HepG2 (cell line): ENCODE results near the gene CYSLTR2.

ENCODE experiments used
- CAMTA2 ChIP-seq: sonication (generic); formaldehyde crosslinking; IDR thresholded peaks from 2 replicates; pipeline ENCODE4 v1.4.0; 2020; ENCODE audit warnings: mild to moderate bottlenecking, missing genetic modification reagents, borderline replicate concordance
- CEBPB ChIP-seq: IDR thresholded peaks from 2 replicates; pipeline ENCODE4 v1.6.1; 2011; ENCODE audit warnings: low read depth, low read length, improper control_type of control experiment, borderline replicate concordance
- HNRNPUL1 ChIP-seq: fragments of 200-400 bp; formaldehyde crosslinking; IDR thresholded peaks from 2 replicates; pipeline ENCODE4 v1.6.1; 2017; ENCODE audit warnings: low read depth, mild to moderate bottlenecking, low read length, moderate library complexity
- HOXA5 ChIP-seq: sonication (generic); formaldehyde crosslinking; IDR thresholded peaks from 2 replicates; pipeline ENCODE4 v1.4.0; 2020; ENCODE audit warnings: missing genetic modification reagents
- MAZ ChIP-seq, 2 experiments: sonication (generic) in 1 of 2; formaldehyde crosslinking in 1 of 2; IDR thresholded peaks; 2 replicates each; pipeline versions ENCODE4 v1.5.0 to v1.6.1; 2012 to 2020; ENCODE audit warnings: low read depth in 2 of 2, mild to moderate bottlenecking in 2 of 2, borderline replicate concordance in 1 of 2, improper control_type of control experiment in 1 of 2, low read length in 1 of 2, missing genetic modification reagents in 1 of 2, moderate library complexity in 1 of 2
- NR3C1 ChIP-seq: sonication (generic); formaldehyde crosslinking; IDR thresholded peaks from 2 replicates; pipeline ENCODE4 v1.4.0; 2020; ENCODE audit warnings: missing genetic modification reagents
- THAP11 ChIP-seq: IDR thresholded peaks from 2 replicates; pipeline ENCODE4 v1.6.1; 2016; ENCODE audit warnings: missing biosample characterization, missing genetic modification reagents
- TRIM24 ChIP-seq: sonication (generic); formaldehyde crosslinking; IDR thresholded peaks from 2 replicates; pipeline ENCODE4 v1.8.0; 2022; ENCODE audit warnings: mild to moderate bottlenecking, missing genetic modification reagents
- ZNF138 ChIP-seq: sonication (generic); formaldehyde crosslinking; IDR thresholded peaks from 2 replicates; pipeline ENCODE4 v1.5.0; 2020; ENCODE audit warnings: mild to moderate bottlenecking, low read depth, missing genetic modification reagents
- ZNF629 ChIP-seq: sonication (generic); formaldehyde crosslinking; conservative IDR thresholded peaks from 2 replicates; pipeline ENCODE4 v1.5.0; 2020; ENCODE audit warnings: missing genetic modification reagents
- ZNF780A ChIP-seq: sonication (generic); formaldehyde crosslinking; IDR thresholded peaks from 2 replicates; pipeline ENCODE4 v1.8.0; 2022; ENCODE audit warnings: mild to moderate bottlenecking, missing genetic modification reagents, moderate library complexity
- TF ChIP-seq, protein P1 (sequence below): sonication (generic); formaldehyde crosslinking; IDR thresholded peaks from 2 replicates; pipeline ENCODE4 v1.4.0; 2020; ENCODE audit warnings: missing genetic modification reagents, mild to moderate bottlenecking, borderline replicate concordance
- TF ChIP-seq, protein P2 (sequence below): sonication (generic); formaldehyde crosslinking; IDR thresholded peaks from 2 replicates; pipeline ENCODE4 v1.5.0; 2020; ENCODE audit warnings: mild to moderate bottlenecking, missing genetic modification reagents, moderate library complexity

- TF ChIP-seq ZNF780A, result no peak
- no peak for TF ChIP-seq MAZ (IDR thresholded peaks at IDR 0.05; ENCODE audit: borderline replicate concordance, low read depth, low read length)
- TF ChIP-seq MAZ (CRISPR knock-in tag; IDR thresholded peaks at IDR 0.05; ENCODE audit: low read depth), result no peak
- no peak for TF ChIP-seq HOXA5 (CRISPR knock-in tag)
- TF ChIP-seq ZNF138, result no peak
- no peak for TF ChIP-seq HNRNPUL1
- TF ChIP-seq NR3C1 (CRISPR knock-in tag), result no peak
- no peak for TF ChIP-seq CAMTA2 (CRISPR knock-in tag)
- no peak for TF ChIP-seq CEBPB
- no peak for TF ChIP-seq TRIM24 (CRISPR knock-in tag)
- TF ChIP-seq ZNF629 (CRISPR knock-in tag), result no peak
- no peak for TF ChIP-seq THAP11 (CRISPR knock-in tag)
- TF ChIP-seq, protein P1, sequence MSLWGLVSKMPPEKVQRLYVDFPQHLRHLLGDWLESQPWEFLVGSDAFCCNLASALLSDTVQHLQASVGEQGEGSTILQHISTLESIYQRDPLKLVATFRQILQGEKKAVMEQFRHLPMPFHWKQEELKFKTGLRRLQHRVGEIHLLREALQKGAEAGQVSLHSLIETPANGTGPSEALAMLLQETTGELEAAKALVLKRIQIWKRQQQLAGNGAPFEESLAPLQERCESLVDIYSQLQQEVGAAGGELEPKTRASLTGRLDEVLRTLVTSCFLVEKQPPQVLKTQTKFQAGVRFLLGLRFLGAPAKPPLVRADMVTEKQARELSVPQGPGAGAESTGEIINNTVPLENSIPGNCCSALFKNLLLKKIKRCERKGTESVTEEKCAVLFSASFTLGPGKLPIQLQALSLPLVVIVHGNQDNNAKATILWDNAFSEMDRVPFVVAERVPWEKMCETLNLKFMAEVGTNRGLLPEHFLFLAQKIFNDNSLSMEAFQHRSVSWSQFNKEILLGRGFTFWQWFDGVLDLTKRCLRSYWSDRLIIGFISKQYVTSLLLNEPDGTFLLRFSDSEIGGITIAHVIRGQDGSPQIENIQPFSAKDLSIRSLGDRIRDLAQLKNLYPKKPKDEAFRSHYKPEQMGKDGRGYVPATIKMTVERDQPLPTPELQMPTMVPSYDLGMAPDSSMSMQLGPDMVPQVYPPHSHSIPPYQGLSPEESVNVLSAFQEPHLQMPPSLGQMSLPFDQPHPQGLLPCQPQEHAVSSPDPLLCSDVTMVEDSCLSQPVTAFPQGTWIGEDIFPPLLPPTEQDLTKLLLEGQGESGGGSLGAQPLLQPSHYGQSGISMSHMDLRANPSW (CRISPR knock-in tag), result no peak
- TF ChIP-seq, protein P2, sequence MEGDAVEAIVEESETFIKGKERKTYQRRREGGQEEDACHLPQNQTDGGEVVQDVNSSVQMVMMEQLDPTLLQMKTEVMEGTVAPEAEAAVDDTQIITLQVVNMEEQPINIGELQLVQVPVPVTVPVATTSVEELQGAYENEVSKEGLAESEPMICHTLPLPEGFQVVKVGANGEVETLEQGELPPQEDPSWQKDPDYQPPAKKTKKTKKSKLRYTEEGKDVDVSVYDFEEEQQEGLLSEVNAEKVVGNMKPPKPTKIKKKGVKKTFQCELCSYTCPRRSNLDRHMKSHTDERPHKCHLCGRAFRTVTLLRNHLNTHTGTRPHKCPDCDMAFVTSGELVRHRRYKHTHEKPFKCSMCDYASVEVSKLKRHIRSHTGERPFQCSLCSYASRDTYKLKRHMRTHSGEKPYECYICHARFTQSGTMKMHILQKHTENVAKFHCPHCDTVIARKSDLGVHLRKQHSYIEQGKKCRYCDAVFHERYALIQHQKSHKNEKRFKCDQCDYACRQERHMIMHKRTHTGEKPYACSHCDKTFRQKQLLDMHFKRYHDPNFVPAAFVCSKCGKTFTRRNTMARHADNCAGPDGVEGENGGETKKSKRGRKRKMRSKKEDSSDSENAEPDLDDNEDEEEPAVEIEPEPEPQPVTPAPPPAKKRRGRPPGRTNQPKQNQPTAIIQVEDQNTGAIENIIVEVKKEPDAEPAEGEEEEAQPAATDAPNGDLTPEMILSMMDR (CRISPR knock-in tag), result no peak
Measured at GRCh38 chr13:48662226-48662625, 8.5 kb downstream of the CYSLTR2 start.
